Astrocyte (in vitro differentiated cells and primary cell): ENCODE measurements around the gene PTGER2.

ENCODE experiments used
- CTCF ChIP-seq: IDR thresholded peaks from 2 replicates; pipeline ENCODE4 v1.5.1; 2011; ENCODE audit warnings: low read depth, mild to moderate bottlenecking, inconsistent platforms, low read length, moderate library complexity; ENCODE audit not compliant: insufficient read depth
- EZH2 ChIP-seq: IDR thresholded peaks from 2 replicates; pipeline ENCODE4 v1.6.1; 2012; ENCODE audit warnings: mild to moderate bottlenecking, low read length, inconsistent platforms; ENCODE audit not compliant: insufficient read depth

GRCh38 chr14:52356025-52356424 lies 41.9 kb downstream of the PTGER2 start:
- TF ChIP-seq CTCF, result no peak
- no peak for TF ChIP-seq EZH2
